Subcutaneous adipose tissue (tissue), 4 donors: Measurements from ENCODE around the gene RPS10. TPM values are rescaled to one million over a fixed set of nuclear protein-coding genes. Genes with fewer than 3 reads are reported as not detected.

Experiments used
- total RNA-seq, 4 donors: library from RNA; depleted of rRNA; stranded (reverse); fragments of >200 nt; gene quantifications; one replicate each; pipeline ENCODE4 v1.1.0, GENCODE V29; 2016
- TF ChIP-seq, protein P1 (sequence below): fragments of 450-650 bp; IDR thresholded peaks from one replicate; pipeline ENCODE4 v1.5.1; 2016; ENCODE audit warnings: low read depth, mild to moderate bottlenecking, control low read depth, antibody characterized with exemption, moderate library complexity

The RPS10 gene
- total RNA-seq, 4 donors from 2014 or later: 1,387 to 2,386 (median 2,131) TPM

DNA sequence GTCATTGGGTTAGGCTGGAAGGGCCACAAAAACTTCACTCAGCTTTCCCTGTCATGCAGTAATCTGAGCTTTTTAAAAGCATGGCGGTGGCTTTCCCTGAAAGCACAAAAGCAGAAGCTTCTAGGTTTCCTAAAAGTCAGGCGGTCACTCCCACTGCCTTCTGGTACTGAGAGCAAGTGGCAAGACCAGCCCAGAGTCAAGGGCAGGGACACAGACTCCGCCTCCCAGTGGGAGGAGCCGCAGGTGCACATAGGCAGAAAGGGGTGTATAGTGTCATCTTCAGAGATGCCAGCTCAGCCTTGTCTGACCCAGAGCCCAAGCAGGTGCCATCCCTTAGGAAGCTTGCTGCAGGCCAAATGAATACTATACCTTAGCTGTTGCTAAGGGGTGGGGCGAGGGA, 22.0 kb upstream of the RPS10 start:
- TF ChIP-seq, protein P1, sequence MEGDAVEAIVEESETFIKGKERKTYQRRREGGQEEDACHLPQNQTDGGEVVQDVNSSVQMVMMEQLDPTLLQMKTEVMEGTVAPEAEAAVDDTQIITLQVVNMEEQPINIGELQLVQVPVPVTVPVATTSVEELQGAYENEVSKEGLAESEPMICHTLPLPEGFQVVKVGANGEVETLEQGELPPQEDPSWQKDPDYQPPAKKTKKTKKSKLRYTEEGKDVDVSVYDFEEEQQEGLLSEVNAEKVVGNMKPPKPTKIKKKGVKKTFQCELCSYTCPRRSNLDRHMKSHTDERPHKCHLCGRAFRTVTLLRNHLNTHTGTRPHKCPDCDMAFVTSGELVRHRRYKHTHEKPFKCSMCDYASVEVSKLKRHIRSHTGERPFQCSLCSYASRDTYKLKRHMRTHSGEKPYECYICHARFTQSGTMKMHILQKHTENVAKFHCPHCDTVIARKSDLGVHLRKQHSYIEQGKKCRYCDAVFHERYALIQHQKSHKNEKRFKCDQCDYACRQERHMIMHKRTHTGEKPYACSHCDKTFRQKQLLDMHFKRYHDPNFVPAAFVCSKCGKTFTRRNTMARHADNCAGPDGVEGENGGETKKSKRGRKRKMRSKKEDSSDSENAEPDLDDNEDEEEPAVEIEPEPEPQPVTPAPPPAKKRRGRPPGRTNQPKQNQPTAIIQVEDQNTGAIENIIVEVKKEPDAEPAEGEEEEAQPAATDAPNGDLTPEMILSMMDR: no peak

DNA sequence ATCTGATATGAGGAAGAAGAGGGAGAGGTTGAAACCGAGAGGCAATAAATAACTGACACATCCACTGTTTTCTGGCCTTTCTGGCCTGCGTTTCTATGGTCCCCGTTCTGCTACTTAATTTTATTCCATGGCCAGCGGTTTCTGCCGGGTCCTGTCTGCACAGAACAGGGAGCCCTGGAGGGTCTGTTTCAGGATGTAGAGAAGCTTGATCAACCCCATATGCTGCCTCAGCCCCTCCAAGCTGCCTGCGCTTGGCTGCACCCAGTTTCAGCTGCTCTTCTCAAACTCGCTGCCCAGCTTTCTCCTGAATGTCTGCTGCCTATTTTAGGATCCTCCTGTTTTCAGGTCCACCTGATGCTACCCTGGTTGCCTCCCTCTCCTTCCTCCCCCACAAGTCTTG, 21.5 kb upstream of the RPS10 start:
- TF ChIP-seq, protein P1: no peak

DNA sequence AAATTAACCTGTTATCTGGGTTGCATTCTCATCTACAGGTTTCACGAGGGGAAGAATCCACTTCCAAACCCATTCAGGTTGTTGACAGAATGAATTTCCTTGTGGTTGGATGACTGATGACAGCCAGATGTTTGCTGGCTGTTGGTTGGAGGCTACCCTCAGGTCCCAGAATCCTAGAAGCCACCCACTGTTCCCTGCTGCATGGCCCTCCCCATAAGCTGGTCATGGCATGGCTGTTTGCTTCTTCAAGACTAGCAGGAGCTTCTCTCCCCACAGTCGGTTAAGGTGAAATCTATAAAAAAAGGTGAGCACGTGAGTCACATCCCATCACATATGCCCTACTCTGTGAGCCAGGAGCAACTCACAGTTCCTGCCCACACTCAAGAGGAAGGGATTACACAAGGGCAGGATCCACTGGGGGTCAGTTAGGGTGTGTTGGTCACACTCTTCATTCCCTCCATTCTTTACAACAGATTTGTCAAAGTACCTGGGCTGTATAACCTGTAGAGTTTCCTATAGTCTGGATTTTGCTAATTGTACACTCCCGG, 19.5 kb upstream of the RPS10 start:
- TF ChIP-seq, protein P1: no peak

DNA sequence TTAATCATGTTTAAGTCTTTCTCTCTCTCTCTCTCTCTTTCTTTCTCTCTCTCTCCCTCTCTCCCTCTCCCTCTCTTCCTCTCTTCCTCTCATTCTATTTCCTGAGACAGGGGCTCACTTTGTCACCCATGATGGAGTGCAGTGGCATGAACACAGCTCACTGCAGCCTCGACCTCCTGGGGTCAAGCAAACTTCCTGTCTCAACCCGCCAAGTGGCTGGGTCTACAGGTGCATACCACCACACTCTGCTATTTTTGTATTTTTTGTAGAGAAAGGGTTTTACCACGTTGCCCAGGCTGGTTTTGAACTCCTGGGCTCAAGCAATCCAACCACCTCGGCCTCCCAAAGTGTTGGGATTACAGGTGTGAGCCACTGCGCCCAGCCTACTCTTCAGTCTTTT, 15.7 kb upstream of the RPS10 start:
- TF ChIP-seq, protein P1: no peak

DNA sequence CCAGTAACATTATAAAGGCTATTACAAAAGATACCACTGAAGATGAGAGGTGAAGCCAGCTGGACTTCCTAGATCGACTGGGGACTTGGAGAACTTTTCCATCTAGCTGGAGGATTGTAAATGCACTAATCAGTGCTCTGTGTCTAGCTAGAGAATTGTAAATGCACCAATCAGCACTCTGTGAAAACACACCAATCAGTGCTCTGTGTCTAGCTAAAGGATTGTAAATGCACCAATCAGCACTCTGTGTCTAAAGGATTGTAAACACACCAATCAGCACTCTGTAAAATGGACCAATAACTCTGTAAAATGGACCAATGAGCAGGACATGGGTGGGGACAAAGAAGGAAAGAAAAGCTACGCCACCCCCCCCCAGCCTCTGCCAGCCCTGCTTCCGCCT, 13.6 kb upstream of the RPS10 start:
- TF ChIP-seq, protein P1: no peak

DNA sequence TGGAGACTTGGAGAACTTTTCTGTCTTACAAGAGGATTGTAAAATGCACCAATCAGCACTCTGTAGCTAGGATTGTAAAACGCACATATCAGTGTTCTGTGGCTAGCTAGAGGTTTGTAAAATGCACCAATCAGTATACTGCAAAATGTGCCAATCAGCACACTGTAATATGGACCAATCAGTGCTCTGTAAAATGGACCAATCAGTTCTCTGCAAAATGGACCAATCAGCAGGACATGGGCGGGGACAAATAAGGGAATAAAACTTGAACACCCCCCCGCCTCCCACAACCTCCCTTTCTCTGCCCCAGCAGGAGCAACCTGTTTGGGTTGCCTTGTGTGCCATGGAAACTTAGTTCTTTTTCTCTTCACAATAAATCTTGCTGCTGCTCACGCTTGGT, 12.8 kb upstream of the RPS10 start:
- TF ChIP-seq, protein P1: no peak

DNA sequence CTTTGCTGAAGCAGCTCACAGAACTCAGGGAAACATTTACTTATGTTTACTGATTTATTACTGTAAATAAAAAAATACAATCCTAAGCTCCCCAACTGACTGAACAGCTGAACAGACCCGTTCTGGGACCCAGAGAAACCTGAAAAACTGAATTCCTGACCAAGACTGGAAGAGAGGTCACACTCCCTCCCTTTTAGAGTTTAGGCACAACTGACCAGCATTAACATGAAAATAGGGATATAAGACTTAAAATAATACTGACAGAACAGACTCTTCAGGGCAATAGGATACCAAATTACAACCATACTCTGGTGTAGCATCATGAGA, 11.7 kb upstream of the RPS10 start:
- TF ChIP-seq, protein P1: no peak
